ENCODE results near the gene PANK3.
"Not testable (repeated sequence)": the region's sequence is repeated elsewhere in the genome, so short reads cannot be mapped to it uniquely, and the experiment has no call there.

The PANK3 gene

DNA sequence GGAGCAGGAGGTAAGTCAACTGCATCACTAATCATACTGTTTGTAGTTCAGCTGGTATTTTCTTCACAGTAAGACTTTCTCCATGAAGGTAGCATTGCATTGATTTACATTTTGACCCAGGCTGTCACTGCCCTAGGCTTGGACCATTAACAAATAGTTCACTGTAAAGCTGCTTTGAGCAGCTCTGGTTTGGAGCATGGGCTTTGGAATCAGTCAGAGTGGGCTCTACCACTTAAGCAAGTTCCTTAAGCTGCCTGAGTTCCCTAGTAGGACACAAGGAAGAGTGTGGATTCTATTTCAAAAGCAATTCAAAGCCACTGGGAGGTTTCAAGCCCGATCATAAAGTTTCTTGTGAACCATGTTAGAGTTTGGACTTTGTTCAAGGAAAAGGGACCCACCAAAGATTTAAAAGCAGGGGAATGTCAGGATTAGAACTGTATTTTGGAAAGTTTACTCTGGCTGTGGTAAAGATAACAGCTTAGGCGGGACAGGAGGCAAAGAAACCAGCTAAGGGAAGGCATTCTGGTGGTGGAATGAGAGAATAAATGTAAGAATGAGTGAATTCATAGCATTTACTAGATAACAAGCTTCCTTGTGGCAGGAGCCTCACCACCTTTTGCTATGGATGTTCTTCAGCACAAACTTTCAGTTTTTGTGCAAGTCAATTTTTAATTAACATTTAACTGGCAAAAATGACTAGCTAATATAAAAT lies 12.3 kb upstream of the PANK3 start:
- no peak for DNase-seq

DNA sequence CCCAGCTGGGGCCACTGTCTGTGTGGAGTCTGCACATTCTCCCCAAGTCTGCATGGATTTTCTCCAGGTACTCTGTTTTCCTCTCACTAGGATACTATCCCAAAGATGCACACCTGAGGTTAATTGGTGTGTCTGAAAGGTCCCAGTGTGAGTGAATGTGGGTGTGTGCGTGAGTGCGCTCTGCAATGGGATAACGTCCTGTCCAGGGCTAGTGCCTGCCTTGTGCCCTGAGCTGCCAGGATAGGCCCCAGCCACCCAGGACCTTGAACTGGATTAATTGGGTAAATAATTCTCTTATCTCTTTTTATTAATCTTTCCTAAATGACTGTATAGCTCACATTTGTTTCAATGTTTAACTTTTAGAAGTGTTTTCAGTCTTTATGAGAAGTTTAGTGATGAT lies 11.5 kb upstream of the PANK3 start:
- no peak for DNase-seq

DNA sequence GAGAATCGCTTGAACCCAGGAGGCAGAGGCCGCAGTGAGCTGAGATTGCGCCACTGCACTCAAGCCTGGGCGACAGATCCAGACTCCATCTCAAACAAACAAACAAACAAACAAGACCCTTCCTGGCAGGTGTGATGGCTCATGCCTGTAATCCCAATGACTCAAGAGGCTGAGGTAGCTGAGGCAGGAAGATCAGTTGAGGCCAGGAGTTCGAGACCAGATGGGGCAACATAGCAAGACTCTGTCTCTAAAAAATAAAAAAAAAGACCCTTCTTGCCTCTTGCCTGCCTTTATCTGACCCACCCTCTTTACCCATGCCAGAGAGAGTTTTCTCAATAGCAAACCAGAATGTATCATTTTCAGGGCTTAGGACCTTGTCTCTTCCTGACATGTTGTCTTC lies 8.8 kb upstream of the PANK3 start:
- DNase-seq, result no peak

DNA sequence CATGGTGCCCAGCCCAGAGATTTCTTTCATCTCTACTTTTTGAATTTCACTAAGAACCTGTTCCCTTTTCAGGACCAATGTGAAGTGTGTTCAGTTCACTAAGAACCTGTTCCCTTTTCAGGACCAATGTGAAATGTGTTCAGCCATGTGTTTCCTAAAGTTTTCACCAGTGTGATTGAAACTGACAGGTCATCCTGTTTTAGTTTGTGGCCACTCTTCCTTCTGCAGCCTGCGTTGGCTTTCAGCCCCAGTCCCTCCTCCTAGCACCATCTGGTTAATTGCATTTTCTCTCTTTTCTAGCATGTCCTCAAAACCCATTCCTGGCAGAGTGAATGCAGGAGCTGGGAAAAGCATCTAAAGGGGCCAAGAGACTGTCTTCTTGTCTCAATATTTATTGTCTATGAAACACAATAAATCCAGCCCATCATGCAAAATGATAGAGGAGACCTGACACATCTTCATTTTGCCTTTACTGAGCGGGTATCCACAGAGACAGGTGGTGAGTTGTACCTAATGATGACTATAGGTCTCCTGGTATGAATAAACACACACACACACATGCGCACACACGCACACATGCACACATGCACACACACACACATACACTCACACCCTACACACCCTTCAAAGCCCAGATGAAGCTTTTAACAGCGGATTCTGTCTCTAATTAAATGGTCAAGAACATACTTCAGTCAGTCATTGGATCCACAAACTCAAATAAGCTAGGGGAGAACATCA lies 6.1 kb upstream of the PANK3 start:
- DNase-seq, result no peak

DNA sequence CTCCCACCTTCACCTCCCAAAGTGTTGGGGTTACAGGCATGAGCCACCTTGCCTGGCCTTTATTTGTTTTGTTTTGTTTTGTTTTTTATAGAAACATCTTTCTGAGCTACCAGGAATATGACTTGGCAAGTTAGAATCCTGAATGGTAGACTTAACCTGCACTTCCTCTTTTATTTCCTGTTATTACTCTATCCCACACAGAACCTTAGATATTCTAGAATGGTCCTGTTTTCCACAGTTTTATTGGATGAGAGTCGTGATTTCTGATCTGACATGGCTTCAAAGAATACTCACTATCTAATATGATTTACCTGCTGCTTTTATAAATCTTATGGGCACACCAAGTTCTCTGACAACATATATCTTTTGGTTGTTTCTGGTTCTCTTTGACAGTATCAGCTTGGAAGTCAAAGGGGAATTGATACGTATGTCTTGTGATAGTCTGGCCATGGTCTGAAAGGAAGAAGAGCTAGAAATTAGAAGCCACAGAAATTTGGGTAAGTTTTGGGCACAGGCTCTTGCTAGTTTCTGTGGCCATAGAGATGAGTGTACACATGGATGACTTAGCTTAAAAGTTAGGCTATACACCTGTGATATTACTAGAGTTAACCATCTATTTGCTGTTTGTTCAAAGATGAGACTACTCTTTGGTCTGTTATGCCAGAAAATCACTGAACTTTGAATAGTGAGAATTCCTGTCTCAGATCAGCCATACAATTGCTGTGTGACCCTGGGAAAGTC lies 4.7 kb upstream of the PANK3 start:
- no peak for DNase-seq

DNA sequence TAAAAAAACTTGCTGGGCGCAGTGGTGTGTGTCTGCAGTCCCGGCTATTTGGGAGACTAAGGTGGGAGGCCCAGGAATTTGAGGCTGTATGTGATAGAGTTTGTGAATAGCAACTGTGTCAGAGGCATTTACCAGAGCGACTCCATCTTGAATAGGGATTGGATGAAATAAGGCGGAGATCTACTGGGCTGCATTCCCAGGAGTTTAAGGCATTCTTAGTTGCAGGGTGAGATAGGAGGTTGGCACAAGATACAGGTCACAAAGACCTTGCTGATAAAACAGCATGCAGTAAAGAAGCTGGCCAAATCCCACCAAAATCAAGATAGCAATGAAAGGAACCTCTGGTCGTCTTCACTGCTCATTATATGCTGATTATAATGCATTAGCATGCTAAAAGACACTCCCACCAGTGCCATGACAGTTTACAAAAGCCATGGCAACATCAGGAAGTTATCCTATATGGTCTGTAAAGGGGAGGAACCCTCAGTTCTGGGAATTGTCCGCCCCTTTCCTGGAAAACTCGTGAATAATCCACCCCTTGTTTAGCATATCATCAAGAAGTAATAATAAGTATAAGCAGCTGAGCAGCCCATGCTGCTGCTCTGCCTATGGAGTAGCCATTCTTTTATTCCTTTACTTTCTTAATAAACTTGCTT lies 1.8 kb upstream of the PANK3 start:
- DNase-seq, result not testable (repeated sequence)

DNA sequence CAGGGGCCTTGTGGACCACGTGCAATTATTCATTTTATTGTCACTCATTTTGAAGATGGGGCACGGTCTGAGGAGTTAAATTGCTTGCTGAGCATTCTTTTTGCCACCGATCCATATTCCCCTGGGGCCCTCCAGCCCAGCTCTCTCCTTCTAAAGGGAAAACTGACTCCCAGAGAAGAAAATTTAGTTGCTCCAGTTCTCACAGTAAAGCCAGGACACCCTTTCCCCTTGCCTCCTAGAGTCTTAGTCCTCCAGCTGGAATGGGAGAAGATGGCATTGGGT lies 1.0 kb upstream of the PANK3 start:
- DNase-seq, result no peak

DNA sequence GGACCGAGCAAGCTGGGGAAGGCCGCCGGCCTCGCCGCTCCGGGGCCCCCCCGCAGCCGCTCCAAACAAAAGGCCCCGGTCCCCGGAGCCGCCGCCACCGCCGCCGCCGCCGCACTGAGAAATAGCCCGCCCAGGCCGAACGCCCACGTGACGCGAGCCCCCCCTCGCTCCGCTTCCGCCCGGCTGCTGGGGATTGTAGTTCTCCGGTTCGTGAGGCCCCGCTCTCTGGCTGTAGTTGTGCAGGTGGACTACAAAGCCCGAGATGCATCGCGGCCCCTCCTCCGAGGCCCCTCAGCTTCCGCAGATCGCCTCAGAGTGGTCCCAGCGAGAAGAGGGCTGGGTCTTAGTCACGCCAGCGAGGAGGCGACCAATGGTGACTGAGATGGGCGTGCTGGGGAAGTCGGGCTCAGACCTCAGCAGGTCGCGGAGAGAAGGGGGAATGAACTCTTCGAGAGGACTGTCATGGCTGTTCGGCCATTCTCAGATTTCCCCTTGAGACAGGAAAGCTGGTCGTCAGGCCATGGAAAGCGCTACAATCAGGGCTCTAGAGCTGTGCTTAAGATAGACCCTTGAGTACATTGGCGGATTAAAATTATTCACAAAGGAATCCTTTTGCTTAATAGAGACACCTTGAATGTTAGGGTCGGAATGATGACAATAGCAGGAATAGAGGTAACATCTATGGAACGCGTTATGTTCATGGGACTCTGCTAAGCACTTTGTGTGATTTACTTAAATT lies 489 bp upstream of the PANK3 start:
- DNase-seq, result peak; percentile 86 to 94 (median 91)

DNA sequence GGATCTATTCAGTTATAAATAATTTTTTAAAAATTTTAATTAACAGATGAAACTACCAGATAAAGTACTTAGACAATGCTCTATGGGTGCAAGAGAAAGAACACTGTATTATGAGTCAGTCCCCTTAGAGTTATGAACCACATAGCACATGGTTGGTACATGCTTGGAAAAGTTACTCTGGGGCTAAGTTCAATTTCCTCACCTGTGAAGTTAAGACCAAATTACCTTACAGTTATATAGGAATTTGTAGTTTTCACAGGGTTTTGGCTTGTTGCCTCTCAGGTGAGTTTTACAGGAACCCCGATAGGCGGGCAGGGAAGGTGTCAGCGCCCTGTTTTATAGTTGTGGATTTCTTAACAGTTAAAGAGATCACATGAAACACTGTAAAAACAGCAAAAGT lies 1.2 kb downstream of the PANK3 start:
- no peak for DNase-seq

DNA sequence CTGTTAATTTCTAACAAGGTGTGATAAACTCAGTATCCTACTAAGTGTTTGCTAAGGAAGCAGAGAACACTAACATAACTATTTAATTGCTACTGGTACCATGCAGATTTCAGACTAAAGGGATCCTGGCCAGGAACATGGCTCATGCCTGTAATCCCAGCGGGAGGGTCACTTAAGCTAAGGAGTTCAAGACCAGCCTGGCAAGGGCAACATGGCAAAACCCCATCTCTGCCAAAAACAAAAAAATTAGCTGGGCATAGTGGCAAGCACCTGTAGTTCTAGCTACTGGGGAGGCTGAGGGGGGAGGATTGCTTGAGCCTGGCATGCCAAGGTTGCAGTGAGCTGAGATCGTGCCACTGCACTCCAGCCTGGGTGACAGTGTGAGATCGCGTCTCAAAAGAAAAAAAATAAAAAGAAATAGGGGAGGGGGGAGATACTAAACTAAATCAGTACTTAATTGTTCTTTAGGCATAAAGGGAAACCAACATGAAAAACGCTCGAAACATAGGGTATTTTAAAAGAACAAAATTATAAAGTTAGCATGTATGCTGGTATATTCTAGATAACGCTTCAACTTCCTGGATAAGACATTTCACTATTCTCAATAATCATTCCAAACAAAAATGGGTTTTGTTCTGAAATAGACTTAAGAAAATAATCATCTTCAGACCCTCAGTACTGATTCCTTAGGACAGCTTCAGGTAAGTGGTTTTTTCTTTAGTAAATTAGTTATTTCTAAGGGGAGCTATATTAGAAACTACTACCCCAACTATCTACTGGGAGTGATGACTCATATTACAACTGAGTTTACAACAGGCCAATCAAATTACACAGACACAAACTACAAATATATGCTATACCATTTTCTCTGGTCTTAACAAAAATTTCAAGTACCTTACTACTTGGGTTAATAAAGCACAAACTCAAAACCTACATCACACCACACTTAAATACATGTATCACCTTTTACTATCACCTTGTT lies 3.5 kb downstream of the PANK3 start:
- DNase-seq, result no peak

DNA sequence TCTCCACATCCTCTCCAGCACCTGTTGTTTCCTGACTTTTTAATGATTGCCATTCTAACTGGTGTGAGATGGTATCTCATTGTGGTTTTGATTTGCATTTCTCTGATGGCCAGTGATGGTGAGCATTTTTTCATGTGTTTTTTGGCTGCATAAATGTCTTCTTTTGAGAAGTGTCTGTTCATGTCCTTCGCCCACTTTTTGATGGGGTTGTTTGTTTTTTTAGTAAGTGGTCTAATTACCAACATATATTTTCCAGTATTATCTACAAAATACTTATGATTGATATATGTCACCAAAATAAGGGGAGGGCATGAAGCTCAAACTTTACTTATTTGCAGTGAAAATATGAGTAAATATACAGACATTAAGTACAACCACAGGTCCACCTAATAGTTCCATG lies 5.0 kb downstream of the PANK3 start:
- not testable (repeated sequence) for DNase-seq

DNA sequence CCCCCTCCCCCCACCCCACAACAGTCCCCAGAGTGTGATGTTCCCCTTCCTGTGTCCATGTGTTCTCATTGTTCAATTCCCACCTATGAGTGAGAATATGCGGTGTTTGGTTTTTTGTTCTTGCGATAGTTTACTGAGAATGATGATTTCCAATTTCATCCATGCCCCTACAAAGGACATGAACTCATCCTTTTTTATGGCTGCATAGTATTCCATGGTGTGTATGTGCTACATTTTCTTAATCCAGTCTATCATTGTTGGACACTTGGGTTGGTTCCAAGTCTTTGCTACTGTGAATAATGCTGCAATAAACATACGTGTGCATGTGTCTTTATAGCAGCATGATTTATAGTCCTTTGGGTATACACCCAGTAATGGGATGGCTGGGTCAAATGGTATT lies 5.5 kb downstream of the PANK3 start:
- DNase-seq, result not testable (repeated sequence)

DNA sequence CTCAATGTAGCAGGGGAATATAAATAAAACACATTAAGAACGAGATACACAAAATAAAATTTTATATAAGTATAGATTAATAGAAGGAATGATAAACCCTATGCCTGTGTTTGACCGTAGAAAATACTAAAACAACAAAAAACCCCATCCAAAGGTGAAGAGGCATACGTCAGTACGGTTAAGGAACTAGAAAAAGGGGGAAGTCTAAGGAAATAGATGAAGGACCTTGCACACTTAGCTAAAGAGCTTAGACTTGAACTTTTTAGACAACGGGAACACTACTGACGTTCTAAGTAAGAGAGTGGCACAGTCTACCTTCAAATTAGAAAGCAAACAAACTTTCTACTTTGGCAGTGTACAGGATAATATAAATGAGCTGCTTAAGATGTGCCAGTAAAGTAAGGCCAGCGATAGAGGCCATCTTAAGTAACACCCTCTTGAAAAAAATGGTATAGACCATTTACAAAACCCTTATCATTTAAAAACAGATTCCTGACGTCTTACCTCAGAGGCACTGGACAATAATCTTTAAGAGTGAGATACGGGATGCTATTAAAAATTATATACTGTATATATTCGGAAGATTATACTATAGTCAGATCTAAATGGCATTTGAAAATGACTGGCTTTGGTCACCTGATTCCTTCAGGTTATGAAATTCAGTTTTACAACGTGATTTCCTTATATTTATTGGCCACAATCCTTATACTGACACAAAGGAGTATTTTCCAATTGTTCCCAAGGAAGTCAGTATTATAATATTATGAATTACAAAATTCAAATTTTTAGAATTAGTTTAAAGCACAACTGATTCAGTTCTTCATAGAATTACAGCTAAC lies 8.5 kb downstream of the PANK3 start:
- no peak for DNase-seq

DNA sequence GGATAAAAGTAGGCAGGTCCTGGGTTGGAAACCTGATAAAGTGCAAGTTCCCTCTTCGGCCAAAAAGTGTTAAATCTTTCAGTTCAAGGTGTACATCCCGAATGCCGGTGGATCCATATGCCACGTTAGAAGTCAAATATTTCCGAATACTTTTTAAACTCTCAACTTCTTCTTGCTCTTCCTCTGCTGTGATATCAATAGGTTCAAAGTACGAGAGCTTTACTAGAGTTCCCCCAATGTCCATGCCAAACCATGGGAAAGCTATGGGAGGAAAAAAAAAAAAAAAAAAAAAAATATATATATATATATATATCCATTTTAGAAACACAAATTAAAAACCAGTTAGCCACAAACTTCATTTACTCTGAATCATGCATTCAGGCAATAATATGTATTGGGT lies 10.4 kb downstream of the PANK3 start:
- DNase-seq, result no peak

DNA sequence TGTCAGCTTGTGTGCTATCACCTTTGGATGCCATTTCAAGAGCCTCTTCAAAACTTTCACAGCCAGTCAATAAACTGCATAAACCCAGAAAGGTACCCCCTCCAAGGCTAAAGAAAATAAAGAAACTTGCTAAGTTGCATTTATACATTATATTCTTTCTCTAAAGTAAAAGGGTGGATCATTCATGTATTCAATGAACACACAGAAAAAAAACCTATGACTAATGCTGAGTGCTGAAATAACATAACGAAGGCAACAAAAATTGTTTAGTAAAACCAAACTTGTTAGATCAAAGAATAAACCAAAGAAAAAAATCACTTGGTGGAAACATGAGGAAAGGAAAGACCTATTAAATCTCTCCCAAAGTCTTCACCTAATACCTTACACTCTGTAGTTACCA lies 15.2 kb downstream of the PANK3 start:
- no peak for DNase-seq

DNA sequence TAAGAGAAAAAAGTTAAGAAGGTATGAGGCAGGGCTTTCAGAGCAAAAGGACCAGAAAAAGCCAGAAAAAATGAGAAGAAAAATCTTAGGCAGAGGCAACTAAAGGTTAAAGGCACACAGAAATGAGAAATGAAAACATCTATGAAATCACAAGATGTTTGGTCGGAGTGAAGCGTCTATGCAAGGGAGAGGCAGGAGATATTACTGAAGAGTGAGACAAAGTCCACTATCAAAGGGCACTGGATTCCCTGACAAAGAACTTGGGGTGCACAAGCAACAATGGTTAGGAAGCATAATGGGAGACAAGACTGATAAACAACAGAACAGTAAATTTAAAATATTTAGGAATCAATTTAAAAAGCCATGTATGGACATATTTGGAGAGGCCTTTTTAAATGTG lies 16.9 kb downstream of the PANK3 start:
- no peak for DNase-seq

DNA sequence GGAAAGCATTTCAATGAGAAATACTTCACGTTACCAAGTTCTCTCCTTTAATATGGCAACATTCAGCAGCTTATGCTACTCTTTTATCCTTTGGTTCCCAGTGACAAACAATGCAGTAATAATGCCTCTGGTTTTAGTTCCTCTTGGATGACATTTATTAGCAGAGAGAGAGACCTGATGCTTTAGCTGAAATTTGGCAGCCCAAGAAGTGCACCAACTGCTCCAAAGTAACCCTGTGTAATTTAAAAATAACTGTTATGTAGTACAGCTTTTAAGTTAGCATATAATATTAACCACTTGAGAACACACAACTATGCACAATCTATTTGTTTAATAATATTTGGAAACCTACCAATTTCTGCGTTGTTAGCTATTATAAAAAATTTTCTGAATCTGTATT lies 21.8 kb downstream of the PANK3 start:
- no peak for DNase-seq

DNA sequence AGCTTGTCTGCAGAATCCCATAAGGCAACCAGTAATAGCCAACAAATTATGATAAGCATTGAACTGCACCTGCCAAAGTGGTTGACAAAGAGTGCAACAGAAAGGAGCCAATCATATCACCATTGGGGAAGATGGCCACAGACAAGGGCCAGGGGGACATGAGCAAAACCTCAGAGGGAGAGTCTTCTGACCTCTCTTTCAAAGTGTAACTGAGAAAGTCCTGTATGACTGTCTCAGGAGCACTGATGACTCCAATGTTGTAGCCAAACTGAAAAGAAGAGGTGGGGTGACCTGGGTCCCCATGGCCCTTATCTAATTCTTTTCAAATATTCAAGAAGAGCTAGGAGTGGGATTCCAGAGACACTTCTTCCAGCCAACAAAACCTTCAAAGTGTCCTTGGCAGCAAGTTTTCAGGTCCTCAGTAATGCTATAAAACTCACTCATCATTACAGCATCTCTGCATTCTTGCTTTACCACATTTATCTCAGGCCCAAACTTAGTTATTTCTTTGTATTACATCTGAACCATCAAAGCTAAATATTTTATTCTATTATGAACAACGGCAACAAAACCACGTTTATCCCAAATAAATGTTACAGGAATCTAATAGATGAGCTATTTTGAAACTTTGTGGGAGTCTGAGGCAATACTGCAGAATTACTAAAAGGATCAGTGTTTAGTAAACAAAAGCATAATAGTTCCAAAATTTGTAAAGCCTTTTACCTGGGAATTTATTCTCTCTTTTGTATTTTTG lies 25.6 kb downstream of the PANK3 start:
- DNase-seq, result no peak

DNA sequence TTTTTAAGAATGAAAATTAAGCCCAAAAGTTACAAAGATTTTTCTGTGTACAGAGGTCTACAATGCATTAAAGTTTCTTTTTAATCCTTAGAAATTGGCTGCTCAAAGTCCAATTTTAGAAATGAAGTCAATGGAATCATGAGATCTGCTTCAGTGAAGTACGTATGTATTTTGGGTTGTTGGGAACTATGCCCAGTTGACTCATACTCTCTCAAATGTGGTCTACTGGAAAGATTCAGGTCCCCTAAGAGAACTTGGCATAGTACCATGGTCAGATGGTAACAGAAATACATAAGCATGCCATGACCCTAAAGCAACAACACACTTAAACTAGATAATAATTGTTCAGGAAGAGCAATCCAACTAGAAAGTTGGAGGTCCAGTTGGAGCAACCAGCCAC lies 27.0 kb downstream of the PANK3 start:
- no peak for DNase-seq

DNA sequence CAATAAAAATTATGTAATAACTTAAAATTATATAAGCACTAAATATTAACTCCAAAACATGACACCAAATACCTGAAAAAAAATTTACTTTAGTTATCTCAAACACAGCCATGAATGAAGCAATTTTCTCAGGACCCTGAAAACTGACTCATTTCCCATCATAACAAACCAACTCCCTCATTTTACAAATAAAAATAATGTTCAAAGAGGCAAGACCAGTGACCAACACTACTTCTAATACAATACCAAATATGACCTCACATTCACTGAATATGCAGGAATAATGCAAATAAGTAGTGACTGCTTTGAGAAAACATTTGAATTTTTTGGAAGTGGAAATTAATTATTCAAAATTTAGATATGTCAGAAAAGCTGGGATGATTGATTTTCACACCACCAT lies 28.5 kb downstream of the PANK3 start:
- DNase-seq, result no peak
